ENCODE data around the gene HSPG2.
"Not testable (repeated sequence)": the region's sequence is repeated elsewhere in the genome, so short reads cannot be mapped to it uniquely, and the experiment has no call there.

Gene HSPG2

GRCh38 chr1:21821385-21822019 is 115.6 kb downstream of the HSPG2 start:
- no peak for DNase-seq

- DNase-seq: no peak
Measured at GRCh38 chr1:21820597-21821232, 116.4 kb downstream of the HSPG2 start.

GRCh38 chr1:21818656-21819055 is 118.5 kb downstream of the HSPG2 start:
- DNase-seq: peak; percentile 34

GRCh38 chr1:21816602-21817302 is 120.4 kb downstream of the HSPG2 start:
- DNase-seq: no peak

GRCh38 chr1:21815724-21816321 is 121.3 kb downstream of the HSPG2 start:
- DNase-seq: peak; percentile 13

- no peak for DNase-seq
Measured at GRCh38 chr1:21814981-21815582, 122.0 kb downstream of the HSPG2 start.

GRCh38 chr1:21814241-21814918 is 122.7 kb downstream of the HSPG2 start:
- DNase-seq: peak; percentile 23

- DNase-seq: no peak
Measured at GRCh38 chr1:21813542-21813941, 123.6 kb downstream of the HSPG2 start.

- DNase-seq: no peak
Measured at GRCh38 chr1:21811875-21812305, 125.2 kb downstream of the HSPG2 start, which contains the start of gene LDLRAD2. TSS of gene LDLRAD2 (plus strand) at chr1:21812265. CDS start at chr1:21812452, 187 bp downstream.

GRCh38 chr1:21804536-21804935 is 132.6 kb downstream of the HSPG2 start:
- no peak for DNase-seq

- no peak for DNase-seq
Measured at GRCh38 chr1:21801100-21801499, 136.0 kb downstream of the HSPG2 start.

- no peak for DNase-seq
Measured at GRCh38 chr1:21799730-21800129, 137.4 kb downstream of the HSPG2 start.

- DNase-seq: no peak
Measured at GRCh38 chr1:21795075-21795474, 142.0 kb downstream of the HSPG2 start.

- no peak for DNase-seq
Measured at GRCh38 chr1:21794656-21795055, 142.5 kb downstream of the HSPG2 start.

- no peak for DNase-seq
Measured at GRCh38 chr1:21793104-21793503, 144.0 kb downstream of the HSPG2 start.

GRCh38 chr1:21786640-21787039 is 150.5 kb downstream of the HSPG2 start:
- no peak for DNase-seq

GRCh38 chr1:21785764-21786163 is 151.3 kb downstream of the HSPG2 start:
- DNase-seq: not testable (repeated sequence)

GRCh38 chr1:21783679-21784603 is 153.2 kb downstream of the HSPG2 start:
- no peak for DNase-seq

- DNase-seq: peak; percentile 98
Measured at GRCh38 chr1:21782868-21783678, 154.0 kb downstream of the HSPG2 start, which contains the start of gene USP48. TSS of gene USP48 (minus strand) at chr1:21783149. CDS start at chr1:21782957, 192 bp downstream.

- peak; percentile 45 for DNase-seq
Measured at GRCh38 chr1:21782349-21782867, 154.7 kb downstream of the HSPG2 start.
